ENCODE results near the gene PACSIN3. TPM values are rescaled to one million over a fixed set of nuclear protein-coding genes. Genes with fewer than 3 reads are reported as not detected.

PACSIN3 gene
- total and polyA plus RNA-seq, 2 of the 13 experiments (the other 11 are each of a cell fraction or from before 2014, with no cell fraction given): 47.9 to 93.3 TPM

DNA sequence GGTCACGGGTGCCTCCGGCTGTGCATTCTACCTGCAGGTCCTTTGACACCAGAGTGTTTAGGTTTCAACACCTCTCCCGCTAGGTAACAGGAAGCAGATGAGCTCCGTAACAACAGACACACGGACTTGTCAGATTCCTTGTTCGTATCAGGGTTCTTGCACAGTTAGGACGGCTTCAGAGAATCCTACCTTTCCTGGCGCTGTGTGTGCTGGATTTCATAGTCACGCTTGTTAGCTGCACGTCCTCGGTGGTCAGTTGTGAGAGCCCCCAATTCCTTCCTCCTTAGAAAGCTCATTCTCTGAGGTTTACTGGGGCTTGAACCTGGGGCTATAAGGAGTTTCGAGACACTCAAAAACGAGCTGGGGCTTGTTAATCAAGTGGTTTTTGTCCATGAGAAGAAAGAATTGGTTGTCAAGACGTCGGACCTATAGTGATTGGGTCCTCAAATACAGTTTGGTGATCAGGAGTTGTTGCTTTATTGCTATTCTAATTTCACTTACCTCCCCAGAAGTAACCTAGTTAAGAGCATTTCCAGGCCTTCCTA is 29.2 kb upstream of the PACSIN3 start (continued):
- TF ChIP-seq REXO4 (CRISPR knock-in tag; IDR thresholded peaks at IDR 0.05; ENCODE audit: borderline replicate concordance) (no peak), ZNF883 (CRISPR knock-in tag; IDR thresholded peaks at IDR 0.05; ENCODE audit: not compliant biosample characterization) (no peak), MIER2 (CRISPR knock-in tag; IDR thresholded peaks at IDR 0.05) (no peak), POLR2G (IDR thresholded peaks at IDR 0.05; ENCODE audit: low read depth, low read length) (no peak), ZBTB4 (CRISPR knock-in tag; IDR thresholded peaks at IDR 0.05; ENCODE audit: borderline replicate concordance) (no peak), ARID5B (CRISPR knock-in tag; IDR thresholded peaks at IDR 0.05) (no peak), ZNF33B (CRISPR knock-in tag; IDR thresholded peaks at IDR 0.05) (no peak)
- TF ChIP-seq, protein P1, sequence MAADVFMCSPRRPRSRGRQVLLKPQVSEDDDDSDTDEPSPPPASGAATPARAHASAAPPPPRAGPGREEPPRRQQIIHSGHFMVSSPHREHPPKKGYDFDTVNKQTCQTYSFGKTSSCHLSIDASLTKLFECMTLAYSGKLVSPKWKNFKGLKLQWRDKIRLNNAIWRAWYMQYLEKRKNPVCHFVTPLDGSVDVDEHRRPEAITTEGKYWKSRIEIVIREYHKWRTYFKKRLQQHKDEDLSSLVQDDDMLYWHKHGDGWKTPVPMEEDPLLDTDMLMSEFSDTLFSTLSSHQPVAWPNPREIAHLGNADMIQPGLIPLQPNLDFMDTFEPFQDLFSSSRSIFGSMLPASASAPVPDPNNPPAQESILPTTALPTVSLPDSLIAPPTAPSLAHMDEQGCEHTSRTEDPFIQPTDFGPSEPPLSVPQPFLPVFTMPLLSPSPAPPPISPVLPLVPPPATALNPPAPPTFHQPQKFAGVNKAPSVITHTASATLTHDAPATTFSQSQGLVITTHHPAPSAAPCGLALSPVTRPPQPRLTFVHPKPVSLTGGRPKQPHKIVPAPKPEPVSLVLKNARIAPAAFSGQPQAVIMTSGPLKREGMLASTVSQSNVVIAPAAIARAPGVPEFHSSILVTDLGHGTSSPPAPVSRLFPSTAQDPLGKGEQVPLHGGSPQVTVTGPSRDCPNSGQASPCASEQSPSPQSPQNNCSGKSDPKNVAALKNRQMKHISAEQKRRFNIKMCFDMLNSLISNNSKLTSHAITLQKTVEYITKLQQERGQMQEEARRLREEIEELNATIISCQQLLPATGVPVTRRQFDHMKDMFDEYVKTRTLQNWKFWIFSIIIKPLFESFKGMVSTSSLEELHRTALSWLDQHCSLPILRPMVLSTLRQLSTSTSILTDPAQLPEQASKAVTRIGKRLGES (CRISPR knock-in tag; IDR thresholded peaks at IDR 0.05; ENCODE audit: borderline replicate concordance): no peak
- TF ChIP-seq, protein P2, sequence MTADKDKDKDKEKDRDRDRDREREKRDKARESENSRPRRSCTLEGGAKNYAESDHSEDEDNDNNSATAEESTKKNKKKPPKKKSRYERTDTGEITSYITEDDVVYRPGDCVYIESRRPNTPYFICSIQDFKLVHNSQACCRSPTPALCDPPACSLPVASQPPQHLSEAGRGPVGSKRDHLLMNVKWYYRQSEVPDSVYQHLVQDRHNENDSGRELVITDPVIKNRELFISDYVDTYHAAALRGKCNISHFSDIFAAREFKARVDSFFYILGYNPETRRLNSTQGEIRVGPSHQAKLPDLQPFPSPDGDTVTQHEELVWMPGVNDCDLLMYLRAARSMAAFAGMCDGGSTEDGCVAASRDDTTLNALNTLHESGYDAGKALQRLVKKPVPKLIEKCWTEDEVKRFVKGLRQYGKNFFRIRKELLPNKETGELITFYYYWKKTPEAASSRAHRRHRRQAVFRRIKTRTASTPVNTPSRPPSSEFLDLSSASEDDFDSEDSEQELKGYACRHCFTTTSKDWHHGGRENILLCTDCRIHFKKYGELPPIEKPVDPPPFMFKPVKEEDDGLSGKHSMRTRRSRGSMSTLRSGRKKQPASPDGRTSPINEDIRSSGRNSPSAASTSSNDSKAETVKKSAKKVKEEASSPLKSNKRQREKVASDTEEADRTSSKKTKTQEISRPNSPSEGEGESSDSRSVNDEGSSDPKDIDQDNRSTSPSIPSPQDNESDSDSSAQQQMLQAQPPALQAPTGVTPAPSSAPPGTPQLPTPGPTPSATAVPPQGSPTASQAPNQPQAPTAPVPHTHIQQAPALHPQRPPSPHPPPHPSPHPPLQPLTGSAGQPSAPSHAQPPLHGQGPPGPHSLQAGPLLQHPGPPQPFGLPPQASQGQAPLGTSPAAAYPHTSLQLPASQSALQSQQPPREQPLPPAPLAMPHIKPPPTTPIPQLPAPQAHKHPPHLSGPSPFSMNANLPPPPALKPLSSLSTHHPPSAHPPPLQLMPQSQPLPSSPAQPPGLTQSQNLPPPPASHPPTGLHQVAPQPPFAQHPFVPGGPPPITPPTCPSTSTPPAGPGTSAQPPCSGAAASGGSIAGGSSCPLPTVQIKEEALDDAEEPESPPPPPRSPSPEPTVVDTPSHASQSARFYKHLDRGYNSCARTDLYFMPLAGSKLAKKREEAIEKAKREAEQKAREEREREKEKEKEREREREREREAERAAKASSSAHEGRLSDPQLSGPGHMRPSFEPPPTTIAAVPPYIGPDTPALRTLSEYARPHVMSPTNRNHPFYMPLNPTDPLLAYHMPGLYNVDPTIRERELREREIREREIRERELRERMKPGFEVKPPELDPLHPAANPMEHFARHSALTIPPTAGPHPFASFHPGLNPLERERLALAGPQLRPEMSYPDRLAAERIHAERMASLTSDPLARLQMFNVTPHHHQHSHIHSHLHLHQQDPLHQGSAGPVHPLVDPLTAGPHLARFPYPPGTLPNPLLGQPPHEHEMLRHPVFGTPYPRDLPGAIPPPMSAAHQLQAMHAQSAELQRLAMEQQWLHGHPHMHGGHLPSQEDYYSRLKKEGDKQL (CRISPR knock-in tag; IDR thresholded peaks at IDR 0.05; ENCODE audit: low read depth): no peak
